ENCODE results near the gene IPO4.

The IPO4 gene

DNA sequence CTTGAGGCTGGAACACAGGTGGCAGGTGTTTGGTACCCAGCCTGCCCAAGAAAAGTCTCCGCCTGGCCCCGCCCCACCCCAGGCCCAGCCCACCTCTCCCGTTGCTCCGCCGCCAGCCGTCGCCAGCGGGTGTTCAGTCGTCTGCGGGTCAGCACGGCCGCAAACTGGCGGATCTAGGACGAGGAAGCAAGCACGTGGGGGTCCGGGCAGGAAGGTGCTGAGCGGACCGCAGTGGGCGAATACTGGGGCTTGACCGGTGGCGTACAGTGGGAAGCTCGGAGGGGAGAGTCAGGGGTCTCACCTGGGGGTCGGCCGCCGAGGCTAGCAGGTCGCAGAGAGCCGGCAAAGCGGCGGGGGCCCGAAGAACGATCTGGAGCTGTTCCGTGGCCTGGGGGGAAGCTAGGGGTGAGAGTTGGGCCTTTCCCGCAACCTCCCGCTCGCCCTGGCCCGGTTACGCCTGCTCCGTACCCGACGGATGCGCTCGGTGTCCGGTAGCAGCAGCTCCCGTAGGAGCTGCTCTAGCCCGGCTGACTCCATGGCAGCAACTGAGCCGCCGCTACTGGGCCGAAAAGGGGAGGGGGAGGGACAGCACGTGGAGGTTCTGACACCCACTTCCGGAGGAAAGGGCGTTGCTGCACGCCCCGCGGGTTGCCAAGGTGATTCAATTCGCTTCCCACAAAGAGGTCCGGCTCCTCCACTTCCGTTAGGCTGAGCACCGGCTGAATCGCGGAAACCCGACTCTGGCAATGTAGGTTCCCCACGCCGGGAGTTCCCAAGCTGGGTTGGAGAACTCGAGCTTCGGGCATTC is at the start of gene IPO4 (continued):
- TF ChIP-seq, protein P1, sequence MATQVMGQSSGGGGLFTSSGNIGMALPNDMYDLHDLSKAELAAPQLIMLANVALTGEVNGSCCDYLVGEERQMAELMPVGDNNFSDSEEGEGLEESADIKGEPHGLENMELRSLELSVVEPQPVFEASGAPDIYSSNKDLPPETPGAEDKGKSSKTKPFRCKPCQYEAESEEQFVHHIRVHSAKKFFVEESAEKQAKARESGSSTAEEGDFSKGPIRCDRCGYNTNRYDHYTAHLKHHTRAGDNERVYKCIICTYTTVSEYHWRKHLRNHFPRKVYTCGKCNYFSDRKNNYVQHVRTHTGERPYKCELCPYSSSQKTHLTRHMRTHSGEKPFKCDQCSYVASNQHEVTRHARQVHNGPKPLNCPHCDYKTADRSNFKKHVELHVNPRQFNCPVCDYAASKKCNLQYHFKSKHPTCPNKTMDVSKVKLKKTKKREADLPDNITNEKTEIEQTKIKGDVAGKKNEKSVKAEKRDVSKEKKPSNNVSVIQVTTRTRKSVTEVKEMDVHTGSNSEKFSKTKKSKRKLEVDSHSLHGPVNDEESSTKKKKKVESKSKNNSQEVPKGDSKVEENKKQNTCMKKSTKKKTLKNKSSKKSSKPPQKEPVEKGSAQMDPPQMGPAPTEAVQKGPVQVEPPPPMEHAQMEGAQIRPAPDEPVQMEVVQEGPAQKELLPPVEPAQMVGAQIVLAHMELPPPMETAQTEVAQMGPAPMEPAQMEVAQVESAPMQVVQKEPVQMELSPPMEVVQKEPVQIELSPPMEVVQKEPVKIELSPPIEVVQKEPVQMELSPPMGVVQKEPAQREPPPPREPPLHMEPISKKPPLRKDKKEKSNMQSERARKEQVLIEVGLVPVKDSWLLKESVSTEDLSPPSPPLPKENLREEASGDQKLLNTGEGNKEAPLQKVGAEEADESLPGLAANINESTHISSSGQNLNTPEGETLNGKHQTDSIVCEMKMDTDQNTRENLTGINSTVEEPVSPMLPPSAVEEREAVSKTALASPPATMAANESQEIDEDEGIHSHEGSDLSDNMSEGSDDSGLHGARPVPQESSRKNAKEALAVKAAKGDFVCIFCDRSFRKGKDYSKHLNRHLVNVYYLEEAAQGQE (tag by site-specific recombination; IDR thresholded peaks at IDR 0.05), result peak; percentile 68
- TF ChIP-seq ZNF335 (tag by site-specific recombination; conservative IDR thresholded peaks at IDR 0.05) (peak; percentile 82), HOXD13 (CRISPR knock-in tag; IDR thresholded peaks at IDR 0.05; ENCODE audit: borderline replicate concordance) (0 out of 2 replicates have a peak, but pooled peaks have one; percentile 43), SP7 (tag by site-specific recombination; IDR thresholded peaks at IDR 0.05) (peak; percentile 93), MZF1 (tag by site-specific recombination; IDR thresholded peaks at IDR 0.05; ENCODE audit: borderline replicate concordance) (no peak), ZNF596 (tag by site-specific recombination; IDR thresholded peaks at IDR 0.05) (no peak), ZNF311 (tag by site-specific recombination; IDR thresholded peaks at IDR 0.05; ENCODE audit: borderline replicate concordance) (no peak), ZSCAN16 (tag by site-specific recombination; IDR thresholded peaks at IDR 0.05) (no peak), ZNF792 (tag by site-specific recombination; IDR thresholded peaks at IDR 0.05) (no peak), ZNF610 (tag by site-specific recombination; IDR thresholded peaks at IDR 0.05; ENCODE audit: borderline replicate concordance) (peak; percentile 83; the same call in 1 of the 2 replicates), ZNF354C (tag by site-specific recombination; IDR thresholded peaks at IDR 0.05; ENCODE audit: borderline replicate concordance, low read depth) (no peak), HIC1 (tag by site-specific recombination; IDR thresholded peaks at IDR 0.05) (no peak), ZNF19 (tag by site-specific recombination; IDR thresholded peaks at IDR 0.05; ENCODE audit: low read depth) (no peak), KLF9 (tag by site-specific recombination; IDR thresholded peaks at IDR 0.05; ENCODE audit: low read depth) (peak; percentile 93), ZNF558 (tag by site-specific recombination; IDR thresholded peaks at IDR 0.05) (0 out of 2 replicates have a peak, but pooled peaks have one; percentile 50), ZNF707 (tag by site-specific recombination; IDR thresholded peaks at IDR 0.05) (no peak), ZNF184 (tag by site-specific recombination; IDR thresholded peaks at IDR 0.05) (peak; percentile 89; the same call in 1 of the 2 replicates), ZNF660 (tag by site-specific recombination; IDR thresholded peaks at IDR 0.05) (peak; percentile 98), ZXDB (tag by site-specific recombination; IDR thresholded peaks at IDR 0.05) (peak; percentile 95), ZNF391 (tag by site-specific recombination; IDR thresholded peaks at IDR 0.05; ENCODE audit: borderline replicate concordance, low read depth) (peak; percentile 95), HOXA7 (CRISPR knock-in tag; IDR thresholded peaks at IDR 0.05; ENCODE audit: borderline replicate concordance) (no peak), ZSCAN30 (tag by site-specific recombination; IDR thresholded peaks at IDR 0.05) (peak; percentile 87), ZNF510 (tag by site-specific recombination; IDR thresholded peaks at IDR 0.05; ENCODE audit: insufficient replicate concordance) (no peak), ZNF202 (tag by site-specific recombination; IDR thresholded peaks at IDR 0.05; ENCODE audit: borderline replicate concordance) (no peak)
- TF ChIP-seq, protein P2, sequence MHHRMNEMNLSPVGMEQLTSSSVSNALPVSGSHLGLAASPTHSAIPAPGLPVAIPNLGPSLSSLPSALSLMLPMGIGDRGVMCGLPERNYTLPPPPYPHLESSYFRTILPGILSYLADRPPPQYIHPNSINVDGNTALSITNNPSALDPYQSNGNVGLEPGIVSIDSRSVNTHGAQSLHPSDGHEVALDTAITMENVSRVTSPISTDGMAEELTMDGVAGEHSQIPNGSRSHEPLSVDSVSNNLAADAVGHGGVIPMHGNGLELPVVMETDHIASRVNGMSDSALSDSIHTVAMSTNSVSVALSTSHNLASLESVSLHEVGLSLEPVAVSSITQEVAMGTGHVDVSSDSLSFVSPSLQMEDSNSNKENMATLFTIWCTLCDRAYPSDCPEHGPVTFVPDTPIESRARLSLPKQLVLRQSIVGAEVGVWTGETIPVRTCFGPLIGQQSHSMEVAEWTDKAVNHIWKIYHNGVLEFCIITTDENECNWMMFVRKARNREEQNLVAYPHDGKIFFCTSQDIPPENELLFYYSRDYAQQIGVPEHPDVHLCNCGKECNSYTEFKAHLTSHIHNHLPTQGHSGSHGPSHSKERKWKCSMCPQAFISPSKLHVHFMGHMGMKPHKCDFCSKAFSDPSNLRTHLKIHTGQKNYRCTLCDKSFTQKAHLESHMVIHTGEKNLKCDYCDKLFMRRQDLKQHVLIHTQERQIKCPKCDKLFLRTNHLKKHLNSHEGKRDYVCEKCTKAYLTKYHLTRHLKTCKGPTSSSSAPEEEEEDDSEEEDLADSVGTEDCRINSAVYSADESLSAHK (tag by site-specific recombination; IDR thresholded peaks at IDR 0.05), result no peak; the same call in 1 of the 2 replicates
- TF ChIP-seq, protein P3, sequence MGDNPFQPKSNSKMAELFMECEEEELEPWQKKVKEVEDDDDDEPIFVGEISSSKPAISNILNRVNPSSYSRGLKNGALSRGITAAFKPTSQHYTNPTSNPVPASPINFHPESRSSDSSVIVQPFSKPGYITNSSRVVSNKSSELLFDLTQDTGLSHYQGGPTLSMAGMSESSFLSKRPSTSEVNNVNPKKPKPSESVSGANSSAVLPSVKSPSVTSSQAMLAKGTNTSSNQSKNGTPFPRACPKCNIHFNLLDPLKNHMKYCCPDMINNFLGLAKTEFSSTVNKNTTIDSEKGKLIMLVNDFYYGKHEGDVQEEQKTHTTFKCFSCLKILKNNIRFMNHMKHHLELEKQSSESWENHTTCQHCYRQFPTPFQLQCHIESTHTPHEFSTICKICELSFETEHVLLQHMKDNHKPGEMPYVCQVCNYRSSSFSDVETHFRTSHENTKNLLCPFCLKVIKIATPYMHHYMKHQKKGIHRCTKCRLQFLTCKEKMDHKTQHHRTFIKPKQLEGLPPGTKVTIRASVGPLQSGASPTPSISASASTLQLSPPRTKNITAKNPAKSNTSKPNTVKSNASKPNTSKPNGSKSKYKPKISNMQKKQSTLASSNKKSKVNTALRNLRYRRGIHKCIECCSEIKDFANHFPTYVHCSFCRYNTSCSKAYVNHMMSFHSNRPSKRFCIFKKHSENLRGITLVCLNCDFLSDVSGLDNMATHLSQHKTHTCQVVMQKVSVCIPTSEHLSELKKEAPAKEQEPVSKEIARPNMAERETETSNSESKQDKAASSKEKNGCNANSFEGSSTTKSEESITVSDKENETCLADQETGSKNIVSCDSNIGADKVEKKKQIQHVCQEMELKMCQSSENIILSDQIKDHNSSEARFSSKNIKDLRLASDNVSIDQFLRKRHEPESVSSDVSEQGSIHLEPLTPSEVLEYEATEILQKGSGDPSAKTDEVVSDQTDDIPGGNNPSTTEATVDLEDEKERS (tag by site-specific recombination; IDR thresholded peaks at IDR 0.05), result no peak
